ENCODE data around the gene AVP. TPM values are rescaled to one million over a fixed set of nuclear protein-coding genes. Genes with fewer than 3 reads are reported as not detected.
A peak's percentile ranks its signal among the peaks of the same experiment; 100 is the strongest.

Gene AVP
- total RNA-seq, 1 experiment from 2014 or later, result not detected

DNA sequence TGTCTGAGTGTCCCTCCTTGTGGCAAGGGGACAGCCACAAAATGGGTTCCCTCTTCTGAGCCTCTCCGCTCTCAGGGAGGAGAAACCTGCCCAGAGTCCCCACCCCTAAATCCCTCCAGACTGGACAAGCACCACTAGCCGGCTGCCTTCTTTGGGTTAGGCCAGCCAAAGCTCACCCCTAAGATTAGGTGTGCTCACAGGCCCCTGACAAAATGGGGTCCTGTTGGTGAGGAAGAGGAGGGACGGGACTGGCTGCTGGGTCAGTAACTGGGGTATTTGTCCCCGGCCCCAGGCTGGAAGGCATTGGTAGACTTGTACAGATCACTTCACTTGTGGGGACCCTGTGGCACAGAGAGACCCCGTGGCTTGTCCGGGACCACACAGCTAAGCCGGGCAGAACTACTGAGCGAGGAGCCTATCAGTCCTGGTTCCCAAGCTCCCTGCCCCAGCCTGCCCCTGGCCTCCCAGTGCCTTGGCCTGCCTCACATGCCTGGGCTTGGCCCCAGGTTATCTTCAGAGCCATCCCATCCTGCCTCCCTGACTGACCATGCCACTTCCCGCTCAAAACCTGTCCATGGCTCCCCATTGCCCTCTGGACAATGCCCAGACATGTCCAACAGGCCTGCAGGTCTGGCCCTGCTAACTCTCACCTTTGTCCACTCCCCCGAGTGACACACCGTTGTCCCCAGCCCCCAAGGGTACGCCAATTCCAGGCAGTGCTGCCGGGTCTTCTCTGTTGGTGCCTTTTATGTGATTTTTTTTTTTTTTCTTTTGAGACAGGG lies 10.5 kb upstream of the AVP start:
- in situ Hi-C loops (cut with HindIII; ENCODE audit: low pct_unique_long_range_greater_than_20kb, low sequenced_read_pairs) (no loop called here), intact Hi-C loops (cut with micrococcal nuclease; ENCODE audit: unreplicated experiment) (no loop called here)
- no TSS peak for BruUV-seq (replicated peaks)
- ChIA-PET CTCF (no interaction called here), POLR2A (no interaction called here)
- no peak overlapping the region for H3K4me3 ChIP-seq (ENCODE audit: low read depth in 2 of 2, low read length in 2 of 2)
- TF ChIP-seq TCF7L2 (IDR thresholded peaks at IDR 0.05; ENCODE audit: low read depth, low read length) (no peak), SIN3A (IDR thresholded peaks at IDR 0.05; ENCODE audit: borderline replicate concordance, insufficient read depth, low read depth, low read length) (no peak), POLR2AphosphoS5 (IDR thresholded peaks at IDR 0.05; ENCODE audit: low read depth, low read length) (no peak)
- TF ChIP-seq, protein P1, sequence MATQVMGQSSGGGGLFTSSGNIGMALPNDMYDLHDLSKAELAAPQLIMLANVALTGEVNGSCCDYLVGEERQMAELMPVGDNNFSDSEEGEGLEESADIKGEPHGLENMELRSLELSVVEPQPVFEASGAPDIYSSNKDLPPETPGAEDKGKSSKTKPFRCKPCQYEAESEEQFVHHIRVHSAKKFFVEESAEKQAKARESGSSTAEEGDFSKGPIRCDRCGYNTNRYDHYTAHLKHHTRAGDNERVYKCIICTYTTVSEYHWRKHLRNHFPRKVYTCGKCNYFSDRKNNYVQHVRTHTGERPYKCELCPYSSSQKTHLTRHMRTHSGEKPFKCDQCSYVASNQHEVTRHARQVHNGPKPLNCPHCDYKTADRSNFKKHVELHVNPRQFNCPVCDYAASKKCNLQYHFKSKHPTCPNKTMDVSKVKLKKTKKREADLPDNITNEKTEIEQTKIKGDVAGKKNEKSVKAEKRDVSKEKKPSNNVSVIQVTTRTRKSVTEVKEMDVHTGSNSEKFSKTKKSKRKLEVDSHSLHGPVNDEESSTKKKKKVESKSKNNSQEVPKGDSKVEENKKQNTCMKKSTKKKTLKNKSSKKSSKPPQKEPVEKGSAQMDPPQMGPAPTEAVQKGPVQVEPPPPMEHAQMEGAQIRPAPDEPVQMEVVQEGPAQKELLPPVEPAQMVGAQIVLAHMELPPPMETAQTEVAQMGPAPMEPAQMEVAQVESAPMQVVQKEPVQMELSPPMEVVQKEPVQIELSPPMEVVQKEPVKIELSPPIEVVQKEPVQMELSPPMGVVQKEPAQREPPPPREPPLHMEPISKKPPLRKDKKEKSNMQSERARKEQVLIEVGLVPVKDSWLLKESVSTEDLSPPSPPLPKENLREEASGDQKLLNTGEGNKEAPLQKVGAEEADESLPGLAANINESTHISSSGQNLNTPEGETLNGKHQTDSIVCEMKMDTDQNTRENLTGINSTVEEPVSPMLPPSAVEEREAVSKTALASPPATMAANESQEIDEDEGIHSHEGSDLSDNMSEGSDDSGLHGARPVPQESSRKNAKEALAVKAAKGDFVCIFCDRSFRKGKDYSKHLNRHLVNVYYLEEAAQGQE (IDR thresholded peaks at IDR 0.05; ENCODE audit: insufficient read depth in 1 of 2, low read depth in 2 of 2, low read length in 1 of 2), result no peak
- TF ChIP-seq, protein P2, sequence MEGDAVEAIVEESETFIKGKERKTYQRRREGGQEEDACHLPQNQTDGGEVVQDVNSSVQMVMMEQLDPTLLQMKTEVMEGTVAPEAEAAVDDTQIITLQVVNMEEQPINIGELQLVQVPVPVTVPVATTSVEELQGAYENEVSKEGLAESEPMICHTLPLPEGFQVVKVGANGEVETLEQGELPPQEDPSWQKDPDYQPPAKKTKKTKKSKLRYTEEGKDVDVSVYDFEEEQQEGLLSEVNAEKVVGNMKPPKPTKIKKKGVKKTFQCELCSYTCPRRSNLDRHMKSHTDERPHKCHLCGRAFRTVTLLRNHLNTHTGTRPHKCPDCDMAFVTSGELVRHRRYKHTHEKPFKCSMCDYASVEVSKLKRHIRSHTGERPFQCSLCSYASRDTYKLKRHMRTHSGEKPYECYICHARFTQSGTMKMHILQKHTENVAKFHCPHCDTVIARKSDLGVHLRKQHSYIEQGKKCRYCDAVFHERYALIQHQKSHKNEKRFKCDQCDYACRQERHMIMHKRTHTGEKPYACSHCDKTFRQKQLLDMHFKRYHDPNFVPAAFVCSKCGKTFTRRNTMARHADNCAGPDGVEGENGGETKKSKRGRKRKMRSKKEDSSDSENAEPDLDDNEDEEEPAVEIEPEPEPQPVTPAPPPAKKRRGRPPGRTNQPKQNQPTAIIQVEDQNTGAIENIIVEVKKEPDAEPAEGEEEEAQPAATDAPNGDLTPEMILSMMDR (IDR thresholded peaks at IDR 0.05), result no peak
- DNase-seq (ENCODE audit: low read depth, low spot score), result no peak
- no peaks in the 10 kb centered on the region for H3K9me3 ChIP-seq (ENCODE audit: control insufficient read depth, insufficient read depth, low read depth, low read length)
- H3K27me3 ChIP-seq (ENCODE audit: control insufficient read depth, insufficient read depth, low read length), result no peaks in the 10 kb centered on the region
- no peak overlapping the region for H3K27ac ChIP-seq (ENCODE audit: low read length)
- ATAC-seq, result peak; percentile 36; the same call in 1 of the 2 replicates
- no peaks in the 10 kb centered on the region for H3K4me1 ChIP-seq (ENCODE audit: control insufficient read depth, insufficient read depth, low read length)
- no peaks in the 10 kb centered on the region for H3K36me3 ChIP-seq (ENCODE audit: control insufficient read depth, insufficient read depth, low read length)

DNA sequence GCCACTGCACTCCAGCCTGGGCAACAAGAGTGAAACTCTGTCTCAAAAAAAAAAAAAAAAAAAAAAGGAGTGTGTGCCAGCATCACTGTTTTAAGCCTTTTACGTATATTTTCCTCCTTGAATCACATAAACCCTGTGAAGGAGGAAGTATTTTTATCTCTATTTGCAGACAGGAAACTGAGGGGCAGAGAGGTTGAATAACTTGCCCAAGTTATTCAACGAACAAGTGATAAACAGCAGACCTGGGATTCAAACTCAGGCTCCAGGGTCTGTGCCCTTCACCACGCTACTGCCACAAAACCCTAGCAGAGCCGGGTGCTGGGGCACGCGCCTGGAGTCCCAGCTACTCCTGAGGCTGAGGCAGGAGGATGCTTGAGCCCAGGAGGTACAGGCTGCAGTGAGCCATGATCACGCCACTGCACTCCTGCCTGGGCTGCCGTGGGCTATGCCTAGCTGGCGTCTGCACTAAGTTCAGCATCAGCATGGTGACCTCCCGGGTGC lies 9.4 kb upstream of the AVP start:
- Histone ChIP-seq H3K27me3 (ENCODE audit: control insufficient read depth, insufficient read depth, low read length) (no peaks in the 10 kb centered on the region), H3K4me1 (ENCODE audit: control insufficient read depth, insufficient read depth, low read length) (no peaks in the 10 kb centered on the region), H3K9me3 (ENCODE audit: control insufficient read depth, insufficient read depth, low read depth, low read length) (no peaks in the 10 kb centered on the region), H3K27ac (ENCODE audit: low read length) (no peak overlapping the region), H3K4me3 (ENCODE audit: low read depth in 2 of 2, low read length in 2 of 2) (no peak overlapping the region), H3K36me3 (ENCODE audit: control insufficient read depth, insufficient read depth, low read length) (no peaks in the 10 kb centered on the region)
- POLR2A ChIA-PET, result no interaction called here
- CTCF ChIA-PET, result interaction anchor here (0.6 kb wide), 1 partner anchor 223 kb away, joined by 4 read pairs; no protein-coding TSS in a partner anchor
- no peak for DNase-seq (ENCODE audit: low read depth, low spot score)
- in situ Hi-C loops (cut with HindIII; ENCODE audit: low pct_unique_long_range_greater_than_20kb, low sequenced_read_pairs), result no loop called here
- no TSS peak for BruUV-seq (replicated peaks)
- ATAC-seq, result no peak
- TF ChIP-seq, protein P1 (IDR thresholded peaks at IDR 0.05; ENCODE audit: insufficient read depth in 1 of 2, low read depth in 2 of 2, low read length in 1 of 2), result no peak
- no peak for TF ChIP-seq TCF7L2 (IDR thresholded peaks at IDR 0.05; ENCODE audit: low read depth, low read length)
- intact Hi-C loops (cut with micrococcal nuclease; ENCODE audit: unreplicated experiment), result no loop called here
